Measurements from ENCODE around the gene INHA. TPM values are rescaled to one million over a fixed set of nuclear protein-coding genes. Genes with fewer than 3 reads are reported as not detected.

Gene INHA
- total RNA-seq, 1 experiment from 2014 or later: 0.31 TPM

DNA sequence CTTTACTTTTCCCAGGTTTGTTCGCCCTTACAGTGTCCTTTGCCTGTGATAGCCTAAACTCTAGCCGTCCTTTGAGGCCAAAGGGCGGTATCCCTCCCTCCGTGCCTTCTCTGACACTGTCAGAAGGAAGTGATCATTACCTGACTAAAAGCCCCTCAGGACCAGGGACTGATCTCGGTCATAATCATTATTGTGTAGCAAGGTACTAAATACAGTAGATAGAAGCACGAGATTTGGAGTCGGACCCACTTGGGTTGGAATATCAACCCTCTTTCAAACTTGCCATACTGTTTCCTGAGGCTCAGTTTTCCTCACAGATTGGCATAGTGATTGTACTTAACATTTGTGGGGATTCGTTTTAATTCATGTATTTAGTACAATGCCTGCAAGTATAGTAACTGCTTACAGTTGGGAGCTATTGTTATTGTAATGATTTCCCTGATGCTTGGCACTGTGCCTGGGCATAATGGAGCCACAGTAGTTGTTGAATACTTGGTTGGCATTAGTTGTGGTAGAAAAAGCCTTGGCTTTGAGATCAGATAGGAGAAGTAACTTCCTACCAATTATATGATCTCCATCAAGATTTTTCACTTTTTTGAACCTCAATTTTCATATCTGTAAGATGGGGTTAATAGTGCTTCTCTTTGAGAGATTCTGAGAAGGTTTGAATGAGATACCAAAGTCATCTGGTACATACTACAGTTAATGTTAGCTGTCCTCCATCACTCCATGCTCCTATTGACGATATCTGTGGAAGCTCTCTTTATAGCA is 26.4 kb downstream of the INHA start:
- Histone ChIP-seq H4K5ac (ENCODE audit: insufficient read length, low read depth, low read length) (no peak overlapping the region), H3K9me3 (ENCODE audit: control insufficient read depth, low read depth, low read length) (no peaks in the 10 kb centered on the region), H3K14ac (ENCODE audit: insufficient read depth, low read length) (no peak overlapping the region), H3K79me1 (ENCODE audit: insufficient read depth, low read depth, low read length, poor library complexity, severe bottlenecking) (no peaks in the 10 kb centered on the region), H3K27ac (ENCODE audit: insufficient read length, low read depth, low read length) (peak overlapping the region; percentile 33), H3K4ac (ENCODE audit: low read depth, low read length) (no peak overlapping the region), H3K23me2 (ENCODE audit: insufficient read length, low read depth, low read length, poor library complexity, severe bottlenecking) (peaks cover 6% of the 10 kb centered on the region), H2BK5ac (ENCODE audit: insufficient read length, low read length) (no peak overlapping the region), H3K27me3 (ENCODE audit: insufficient read depth, low read length) (no peaks in the 10 kb centered on the region), H4K91ac (ENCODE audit: insufficient read length, low read depth, low read length) (no peak overlapping the region), H3K9ac (ENCODE audit: extremely low read depth, insufficient read length, low read length) (peak overlapping the region; percentile 7), H3K18ac (ENCODE audit: insufficient read length, low read depth, low read length) (peak overlapping the region; percentile 2), H3K4me2 (ENCODE audit: insufficient read depth, insufficient read length, low read length) (peak overlapping the region; percentile 76), H2BK120ac (ENCODE audit: low read depth, low read length, poor library complexity, severe bottlenecking) (no peak overlapping the region), H3K4me1 (ENCODE audit: insufficient read depth, low read length) (peaks cover 3% of the 10 kb centered on the region; the same call in 1 of the 2 replicates), H4K20me1 (ENCODE audit: control insufficient read depth, insufficient read depth, insufficient read length) (no peaks in the 10 kb centered on the region), H2BK15ac (ENCODE audit: low read depth, low read length) (no peak overlapping the region), H2BK12ac (ENCODE audit: insufficient read length, low read depth, low read length) (no peak overlapping the region), H3K56ac (ENCODE audit: insufficient read length, low read depth, low read length) (no peak overlapping the region), H3K79me2 (ENCODE audit: insufficient read depth, low read length) (no peaks in the 10 kb centered on the region), H2AFZ (ENCODE audit: low read length) (no peak overlapping the region), H4K8ac (replicated peaks; ENCODE audit: insufficient read length, low read depth, low read length) (no peak overlapping the region), H2AK5ac (ENCODE audit: insufficient read length, low read length) (no peak overlapping the region), H3T11ph (ENCODE audit: low read length) (no peak overlapping the region), H3K23ac (ENCODE audit: insufficient read length, low read depth, low read length) (no peak overlapping the region), H2BK20ac (ENCODE audit: low read depth, low read length, poor library complexity, severe bottlenecking) (no peak overlapping the region)
- Mint-ChIP-seq H3K4me3 (peak overlapping the region; percentile 92 to 94), H3K9me3 (no peaks in the 10 kb centered on the region), H3K27ac (peak overlapping the region; percentile 96 to 98 (median 96)), H3K27me3 (ENCODE audit: low read depth) (peaks cover 2% of the 10 kb centered on the region; the same call in 1 of the 2 replicates), H3K36me3 (ENCODE audit: insufficient read depth in 1 of 3, low read depth in 3 of 3) (peaks cover 2 to 17% (median 13%) of the 10 kb centered on the region in 3 experiments; a peak in 5 of 7 replicates), H3K4me1 (peaks cover 28% of the 10 kb centered on the region in 2 experiments)
- no CpG with 5 or more reads among the region's 9 CpGs for WGBS (ENCODE audit: extremely low coverage, insufficient read length, low lambda C conversion rate)
- DNase-seq: no peak
- no peak for TF ChIP-seq CTCF (conservative IDR thresholded peaks at IDR 0.05)
